Astrocyte of the spinal cord (primary cell): ENCODE measurements around the gene SCAMP1.

ENCODE experiments used
- DNase-seq: peaks from one replicate; pipeline ENCODE4 v3.0.0; 2011; ENCODE audit warnings: low read depth, low spot score
- H3K4me3 ChIP-seq: 2 replicates; pipeline ENCODE4 v1.5.1; 2011; ENCODE audit warnings: low read depth, mild to moderate bottlenecking, low read length, moderate library complexity
- in situ Hi-C: cut with HindIII; loops from 2 replicates; pipeline ENCODE4 v1.10.0; 2017; ENCODE audit warnings: low sequenced_read_pairs
- TF ChIP-seq, protein P1 (sequence below): IDR thresholded peaks from 2 replicates; pipeline ENCODE4 v1.5.1; 2012; ENCODE audit warnings: low read depth, mild to moderate bottlenecking, low read length, inconsistent platforms

The SCAMP1 gene

DNA sequence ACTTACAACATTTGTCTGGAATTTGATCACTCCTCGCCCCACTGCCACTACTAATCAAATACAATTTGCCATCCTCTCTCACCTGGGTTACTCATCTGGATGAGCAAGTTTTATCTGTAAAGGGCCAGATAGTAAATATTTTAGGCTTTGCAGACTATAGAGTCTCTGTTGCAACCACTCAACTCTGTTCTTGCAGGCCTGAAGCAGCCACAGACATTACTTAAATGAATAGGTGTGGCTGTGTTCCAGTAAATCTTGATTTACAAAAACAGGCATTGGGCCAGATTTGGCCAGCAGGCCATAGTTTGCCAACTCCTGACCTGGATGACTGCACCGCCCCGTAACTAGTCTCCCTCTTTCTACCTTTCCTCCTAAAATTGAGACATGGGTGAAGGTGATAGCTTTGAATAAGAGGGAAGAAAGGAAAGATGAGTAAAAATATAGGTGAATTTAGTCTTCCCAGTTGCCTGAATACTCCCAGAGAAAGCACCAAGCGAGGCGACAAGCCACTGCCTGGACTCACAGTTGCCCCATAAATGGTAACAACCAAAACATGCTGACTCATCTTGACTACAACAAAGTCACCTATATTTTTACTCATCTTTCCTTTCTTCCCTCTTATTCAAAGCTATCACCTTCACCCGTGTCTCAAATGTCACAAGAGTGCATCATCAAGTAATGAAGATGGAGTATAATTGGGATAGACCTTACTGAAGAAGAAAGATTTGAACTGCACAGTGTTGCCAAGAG, 32.5 kb upstream of the SCAMP1 start:
- DNase-seq, result no peak
- no peak overlapping the region for H3K4me3 ChIP-seq
- TF ChIP-seq, protein P1, sequence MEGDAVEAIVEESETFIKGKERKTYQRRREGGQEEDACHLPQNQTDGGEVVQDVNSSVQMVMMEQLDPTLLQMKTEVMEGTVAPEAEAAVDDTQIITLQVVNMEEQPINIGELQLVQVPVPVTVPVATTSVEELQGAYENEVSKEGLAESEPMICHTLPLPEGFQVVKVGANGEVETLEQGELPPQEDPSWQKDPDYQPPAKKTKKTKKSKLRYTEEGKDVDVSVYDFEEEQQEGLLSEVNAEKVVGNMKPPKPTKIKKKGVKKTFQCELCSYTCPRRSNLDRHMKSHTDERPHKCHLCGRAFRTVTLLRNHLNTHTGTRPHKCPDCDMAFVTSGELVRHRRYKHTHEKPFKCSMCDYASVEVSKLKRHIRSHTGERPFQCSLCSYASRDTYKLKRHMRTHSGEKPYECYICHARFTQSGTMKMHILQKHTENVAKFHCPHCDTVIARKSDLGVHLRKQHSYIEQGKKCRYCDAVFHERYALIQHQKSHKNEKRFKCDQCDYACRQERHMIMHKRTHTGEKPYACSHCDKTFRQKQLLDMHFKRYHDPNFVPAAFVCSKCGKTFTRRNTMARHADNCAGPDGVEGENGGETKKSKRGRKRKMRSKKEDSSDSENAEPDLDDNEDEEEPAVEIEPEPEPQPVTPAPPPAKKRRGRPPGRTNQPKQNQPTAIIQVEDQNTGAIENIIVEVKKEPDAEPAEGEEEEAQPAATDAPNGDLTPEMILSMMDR, result no peak
- in situ Hi-C loops, result no loop called here

DNA sequence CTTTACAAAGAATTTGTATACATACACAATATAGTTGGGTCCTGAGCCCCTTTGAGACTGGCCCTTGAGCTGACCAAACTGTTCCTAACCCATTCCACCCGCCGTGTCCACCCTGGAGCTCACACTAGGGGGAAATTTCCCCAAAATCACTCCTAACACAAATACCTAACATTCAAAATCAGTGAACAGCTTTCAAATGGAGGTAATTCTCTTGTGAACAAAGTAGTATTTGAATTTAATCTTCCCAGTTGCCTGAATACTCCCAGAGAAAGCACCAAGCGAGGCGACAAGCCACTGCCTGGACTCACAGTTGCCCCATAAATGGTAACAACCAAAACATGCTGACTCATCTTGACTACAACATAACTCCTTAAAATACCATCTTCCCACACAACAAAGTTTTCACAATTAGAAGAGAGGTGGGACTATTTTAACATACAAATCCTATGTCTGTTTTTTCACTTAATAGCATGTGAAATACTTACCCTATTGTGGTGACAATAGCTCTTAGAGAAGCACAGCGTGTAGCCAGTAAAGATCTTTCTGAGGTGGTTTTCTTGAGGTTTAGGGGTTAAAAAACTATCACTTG, 31.7 kb upstream of the SCAMP1 start:
- no peak overlapping the region for H3K4me3 ChIP-seq
- TF ChIP-seq, protein P1, result no peak
- DNase-seq, result peak; percentile 13
- in situ Hi-C loops, result no loop called here

GRCh38 chr5:78331523-78332080, 28.8 kb upstream of the SCAMP1 start:
- no peak for DNase-seq
- in situ Hi-C loops, result no loop called here
- TF ChIP-seq, protein P1, result no peak
- H3K4me3 ChIP-seq, result no peak overlapping the region

GRCh38 chr5:78334811-78335210, 25.6 kb upstream of the SCAMP1 start:
- in situ Hi-C loops, result no loop called here
- no peak overlapping the region for H3K4me3 ChIP-seq
- TF ChIP-seq, protein P1, result no peak
- DNase-seq, result no peak

DNA sequence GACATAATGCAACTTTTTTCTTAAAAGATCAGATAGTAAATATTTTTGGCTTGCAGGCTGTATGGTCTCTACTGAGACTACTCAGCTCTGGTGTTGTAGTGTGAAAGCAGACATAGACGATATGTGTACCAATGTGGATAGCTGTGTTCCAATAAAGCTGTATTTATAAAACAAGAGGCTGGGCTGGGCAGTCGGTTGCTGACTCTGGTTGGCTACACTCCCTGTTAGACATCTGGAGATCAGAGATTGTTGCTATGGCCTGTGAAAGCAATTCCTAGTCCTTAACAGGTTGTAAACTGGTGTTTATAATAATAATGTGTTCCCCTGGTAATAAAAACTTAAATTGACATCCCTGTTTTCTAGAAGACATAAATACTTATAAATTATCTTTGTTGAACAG, 24.4 kb upstream of the SCAMP1 start:
- no peak overlapping the region for H3K4me3 ChIP-seq
- TF ChIP-seq, protein P1, result no peak
- in situ Hi-C loops, result no loop called here
- DNase-seq, result no peak

DNA sequence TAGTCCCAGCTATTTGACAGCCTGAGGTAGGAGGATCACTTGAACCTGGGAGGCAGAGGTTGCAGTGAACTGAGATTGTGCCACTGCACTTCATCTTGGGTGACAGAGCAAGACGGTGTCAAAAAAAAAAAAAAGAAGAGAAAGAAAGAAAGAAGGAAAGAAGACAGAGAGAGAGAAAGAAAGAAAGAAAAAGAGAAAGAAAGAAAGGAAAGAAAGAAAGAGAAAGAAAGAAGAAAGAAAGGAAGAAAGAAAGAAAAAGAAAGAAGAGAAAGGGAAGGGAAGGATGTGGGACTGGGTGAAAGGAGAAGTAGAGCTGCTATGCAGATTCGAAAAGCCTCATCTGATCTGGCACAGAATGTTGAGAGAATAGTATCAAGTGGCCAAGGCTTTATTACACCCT, 23.7 kb upstream of the SCAMP1 start:
- TF ChIP-seq, protein P1, result no peak
- in situ Hi-C loops, result no loop called here
- H3K4me3 ChIP-seq, result no peak overlapping the region
- no peak for DNase-seq
